WTC11 (cell line): ENCODE data around the gene TNFSF9. TPM values are rescaled to one million over a fixed set of nuclear protein-coding genes. Genes with fewer than 3 reads are reported as not detected.

Source experiments
- ATAC-seq: fragments of 200-7000 bp; cut with Tn5 transposase; 2 replicates; pipeline ENCODE4 v1.10.0; 2021; ENCODE audit warnings: mild to moderate bottlenecking, moderate library complexity
- CTCF ChIA-PET: fragments of 300-600 bp; sonication (Branson Sonifier 250); formaldehyde crosslinking; loops from one replicate; lab custom pipeline; 2021; ENCODE audit warnings: antibody characterized with exemption; lab: Charles Lee
- POLR2A ChIA-PET: fragments of 350-600 bp; sonication (Branson Sonifier 250); formaldehyde crosslinking; loops from one replicate; lab custom pipeline; 2021; ENCODE audit warnings: antibody characterized with exemption; lab: Charles Lee
- DNase-seq: peaks from one replicate; pipeline ENCODE4 v3.0.0; 2021; ENCODE audit warnings: low spot score
- H3K27ac Mint-ChIP-seq: 2 replicates; pipeline ENCODE4 v1.8.0; 2021; ENCODE audit warnings: mixed read lengths
- H3K27me3 Mint-ChIP-seq: 2 replicates; pipeline ENCODE4 v1.8.0; 2021; ENCODE audit warnings: low read depth, mild to moderate bottlenecking, moderate library complexity, mixed read lengths
- H3K36me3 Mint-ChIP-seq: 2 replicates; pipeline ENCODE4 v1.8.0; 2021; ENCODE audit warnings: mixed read lengths
- H3K4me1 Mint-ChIP-seq: 2 replicates; pipeline ENCODE4 v1.8.0; 2022; ENCODE audit warnings: mixed read lengths
- H3K4me3 Mint-ChIP-seq: 2 replicates; pipeline ENCODE4 v1.8.0; 2021; ENCODE audit warnings: mild to moderate bottlenecking, moderate library complexity, mixed read lengths
- H3K9me3 Mint-ChIP-seq: 2 replicates; pipeline ENCODE4 v1.8.0; 2021; ENCODE audit warnings: mixed read lengths
- CREB1 ChIP-seq: sonication (generic); formaldehyde crosslinking; IDR thresholded peaks from 2 replicates; pipeline ENCODE4 v1.8.0; 2023; ENCODE audit warnings: mild to moderate bottlenecking, missing genetic modification reagents
- FOXJ3 ChIP-seq: sonication (generic); formaldehyde crosslinking; IDR thresholded peaks from 2 replicates; pipeline ENCODE4 v1.9.0; 2021; ENCODE audit warnings: missing genetic modification reagents, mild to moderate bottlenecking, borderline replicate concordance
- FOXP1 ChIP-seq: sonication (generic); formaldehyde crosslinking; IDR thresholded peaks from 2 replicates; pipeline ENCODE4 v1.8.0; 2022; ENCODE audit warnings: missing genetic modification reagents, mild to moderate bottlenecking, moderate library complexity, borderline replicate concordance
- GABPB1 ChIP-seq: sonication (generic); formaldehyde crosslinking; IDR thresholded peaks from 2 replicates; pipeline ENCODE4 v1.8.1; 2023; ENCODE audit warnings: mild to moderate bottlenecking, missing genetic modification reagents
- HMGA2 ChIP-seq: fragments of 250-450 bp; sonication (Bioruptor Pico); IDR thresholded peaks from 2 replicates; pipeline ENCODE4 v1.4.0; 2021; ENCODE audit warnings: mild to moderate bottlenecking, moderate library complexity
- NR3C1 ChIP-seq: sonication (generic); formaldehyde crosslinking; conservative IDR thresholded peaks from 2 replicates; pipeline ENCODE4 v1.8.1; 2023; ENCODE audit warnings: low read depth, mild to moderate bottlenecking, missing genetic modification reagents
- PRDM15 ChIP-seq: sonication (generic); formaldehyde crosslinking; IDR thresholded peaks from 2 replicates; pipeline ENCODE4 v1.8.0; 2022; ENCODE audit warnings: missing genetic modification reagents
- SMAD4 ChIP-seq: sonication (generic); formaldehyde crosslinking; IDR thresholded peaks from 2 replicates; pipeline ENCODE4 v1.8.0; 2022; ENCODE audit warnings: mild to moderate bottlenecking, missing genetic modification reagents
- TCF7 ChIP-seq: sonication (generic); formaldehyde crosslinking; IDR thresholded peaks from 2 replicates; pipeline ENCODE4 v1.8.0; 2022; ENCODE audit warnings: mild to moderate bottlenecking, low read depth, missing genetic modification reagents, moderate library complexity
- ZMAT4 ChIP-seq: fragments of 250-450 bp; sonication (Bioruptor Pico); IDR thresholded peaks from 2 replicates; pipeline ENCODE4 v1.9.0; 2021; ENCODE audit warnings: mild to moderate bottlenecking
- ZNF281 ChIP-seq: sonication (generic); formaldehyde crosslinking; IDR thresholded peaks from 2 replicates; pipeline ENCODE4 v1.8.0; 2023; ENCODE audit warnings: mild to moderate bottlenecking, missing genetic modification reagents
- ZNF396 ChIP-seq: fragments of 250-450 bp; sonication (Bioruptor Pico); IDR thresholded peaks from 2 replicates; pipeline ENCODE4 v1.8.0; 2021; ENCODE audit warnings: mild to moderate bottlenecking, moderate library complexity, borderline replicate concordance
- total RNA-seq: library from RNA; stranded (reverse); gene quantifications from 3 replicates; pipeline ENCODE4 v1.2.3, GENCODE V29; 2021
- TF ChIP-seq, protein P1 (sequence below): sonication (generic); formaldehyde crosslinking; IDR thresholded peaks from 2 replicates; pipeline ENCODE4 v1.8.1; 2023; ENCODE audit warnings: mild to moderate bottlenecking, moderate library complexity, missing genetic modification reagents
- TF ChIP-seq, protein P2 (sequence below): fragments of 250-450 bp; sonication (Bioruptor Pico); IDR thresholded peaks from 2 replicates; pipeline ENCODE4 v2.1.2; 2022; ENCODE audit warnings: mild to moderate bottlenecking, moderate library complexity
- TF ChIP-seq, protein P3 (sequence below): fragments of 200-600 bp; IDR thresholded peaks from 2 replicates; pipeline ENCODE4 v1.8.0; 2022; ENCODE audit warnings: antibody characterized with exemption
- TF ChIP-seq, protein P4 (sequence below): sonication (generic); formaldehyde crosslinking; IDR thresholded peaks from 2 replicates; pipeline ENCODE4 v1.8.1; 2022; ENCODE audit warnings: mild to moderate bottlenecking, moderate library complexity, missing genetic modification reagents
- TF ChIP-seq, protein P5 (sequence below): fragments of 250-450 bp; sonication (Bioruptor Pico); IDR thresholded peaks from 2 replicates; pipeline ENCODE4 v1.8.0; 2021; ENCODE audit warnings: mild to moderate bottlenecking

The TNFSF9 gene
- total RNA-seq, 1 experiment from 2014 or later = 2.9 TPM

GRCh38 chr19:6533746-6534418 lies 3.1 kb downstream of the TNFSF9 start:
- peak; percentile 30 for DNase-seq
- ATAC-seq = peak; percentile 23
- TF ChIP-seq ZNF281 (CRISPR knock-in tag) = no peak
- no peak for TF ChIP-seq NR3C1 (CRISPR knock-in tag)
- TF ChIP-seq, protein P1, sequence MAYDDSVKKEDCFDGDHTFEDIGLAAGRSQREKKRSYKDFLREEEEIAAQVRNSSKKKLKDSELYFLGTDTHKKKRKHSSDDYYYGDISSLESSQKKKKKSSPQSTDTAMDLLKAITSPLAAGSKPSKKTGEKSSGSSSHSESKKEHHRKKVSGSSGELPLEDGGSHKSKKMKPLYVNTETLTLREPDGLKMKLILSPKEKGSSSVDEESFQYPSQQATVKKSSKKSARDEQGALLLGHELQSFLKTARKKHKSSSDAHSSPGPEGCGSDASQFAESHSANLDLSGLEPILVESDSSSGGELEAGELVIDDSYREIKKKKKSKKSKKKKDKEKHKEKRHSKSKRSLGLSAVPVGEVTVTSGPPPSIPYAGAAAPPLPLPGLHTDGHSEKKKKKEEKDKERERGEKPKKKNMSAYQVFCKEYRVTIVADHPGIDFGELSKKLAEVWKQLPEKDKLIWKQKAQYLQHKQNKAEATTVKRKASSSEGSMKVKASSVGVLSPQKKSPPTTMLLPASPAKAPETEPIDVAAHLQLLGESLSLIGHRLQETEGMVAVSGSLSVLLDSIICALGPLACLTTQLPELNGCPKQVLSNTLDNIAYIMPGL (CRISPR knock-in tag) = no peak
- TF ChIP-seq ZNF396 (CRISPR knock-in tag) = no peak
- TF ChIP-seq, protein P2, sequence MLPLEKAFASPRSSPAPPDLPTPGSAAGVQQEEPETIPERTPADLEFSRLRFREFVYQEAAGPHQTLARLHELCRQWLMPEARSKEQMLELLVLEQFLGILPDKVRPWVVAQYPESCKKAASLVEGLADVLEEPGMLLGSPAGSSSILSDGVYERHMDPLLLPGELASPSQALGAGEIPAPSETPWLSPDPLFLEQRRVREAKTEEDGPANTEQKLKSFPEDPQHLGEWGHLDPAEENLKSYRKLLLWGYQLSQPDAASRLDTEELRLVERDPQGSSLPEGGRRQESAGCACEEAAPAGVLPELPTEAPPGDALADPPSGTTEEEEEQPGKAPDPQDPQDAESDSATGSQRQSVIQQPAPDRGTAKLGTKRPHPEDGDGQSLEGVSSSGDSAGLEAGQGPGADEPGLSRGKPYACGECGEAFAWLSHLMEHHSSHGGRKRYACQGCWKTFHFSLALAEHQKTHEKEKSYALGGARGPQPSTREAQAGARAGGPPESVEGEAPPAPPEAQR (CRISPR knock-in tag) = no peak
- no peak for TF ChIP-seq PRDM15 (CRISPR knock-in tag)
- TF ChIP-seq CREB1 = no peak
- no peak for TF ChIP-seq TCF7 (CRISPR knock-in tag)
- TF ChIP-seq HMGA2 = no peak
- TF ChIP-seq, protein P3, sequence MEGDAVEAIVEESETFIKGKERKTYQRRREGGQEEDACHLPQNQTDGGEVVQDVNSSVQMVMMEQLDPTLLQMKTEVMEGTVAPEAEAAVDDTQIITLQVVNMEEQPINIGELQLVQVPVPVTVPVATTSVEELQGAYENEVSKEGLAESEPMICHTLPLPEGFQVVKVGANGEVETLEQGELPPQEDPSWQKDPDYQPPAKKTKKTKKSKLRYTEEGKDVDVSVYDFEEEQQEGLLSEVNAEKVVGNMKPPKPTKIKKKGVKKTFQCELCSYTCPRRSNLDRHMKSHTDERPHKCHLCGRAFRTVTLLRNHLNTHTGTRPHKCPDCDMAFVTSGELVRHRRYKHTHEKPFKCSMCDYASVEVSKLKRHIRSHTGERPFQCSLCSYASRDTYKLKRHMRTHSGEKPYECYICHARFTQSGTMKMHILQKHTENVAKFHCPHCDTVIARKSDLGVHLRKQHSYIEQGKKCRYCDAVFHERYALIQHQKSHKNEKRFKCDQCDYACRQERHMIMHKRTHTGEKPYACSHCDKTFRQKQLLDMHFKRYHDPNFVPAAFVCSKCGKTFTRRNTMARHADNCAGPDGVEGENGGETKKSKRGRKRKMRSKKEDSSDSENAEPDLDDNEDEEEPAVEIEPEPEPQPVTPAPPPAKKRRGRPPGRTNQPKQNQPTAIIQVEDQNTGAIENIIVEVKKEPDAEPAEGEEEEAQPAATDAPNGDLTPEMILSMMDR = no peak
- TF ChIP-seq, protein P4, sequence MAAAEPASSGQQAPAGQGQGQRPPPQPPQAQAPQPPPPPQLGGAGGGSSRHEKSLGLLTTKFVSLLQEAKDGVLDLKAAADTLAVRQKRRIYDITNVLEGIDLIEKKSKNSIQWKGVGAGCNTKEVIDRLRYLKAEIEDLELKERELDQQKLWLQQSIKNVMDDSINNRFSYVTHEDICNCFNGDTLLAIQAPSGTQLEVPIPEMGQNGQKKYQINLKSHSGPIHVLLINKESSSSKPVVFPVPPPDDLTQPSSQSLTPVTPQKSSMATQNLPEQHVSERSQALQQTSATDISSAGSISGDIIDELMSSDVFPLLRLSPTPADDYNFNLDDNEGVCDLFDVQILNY = no peak
- TF ChIP-seq SMAD4 = no peak
- no peak for TF ChIP-seq FOXJ3
- TF ChIP-seq ZMAT4 = no peak
- TF ChIP-seq FOXP1 (CRISPR knock-in tag) = no peak
- TF ChIP-seq, protein P5, sequence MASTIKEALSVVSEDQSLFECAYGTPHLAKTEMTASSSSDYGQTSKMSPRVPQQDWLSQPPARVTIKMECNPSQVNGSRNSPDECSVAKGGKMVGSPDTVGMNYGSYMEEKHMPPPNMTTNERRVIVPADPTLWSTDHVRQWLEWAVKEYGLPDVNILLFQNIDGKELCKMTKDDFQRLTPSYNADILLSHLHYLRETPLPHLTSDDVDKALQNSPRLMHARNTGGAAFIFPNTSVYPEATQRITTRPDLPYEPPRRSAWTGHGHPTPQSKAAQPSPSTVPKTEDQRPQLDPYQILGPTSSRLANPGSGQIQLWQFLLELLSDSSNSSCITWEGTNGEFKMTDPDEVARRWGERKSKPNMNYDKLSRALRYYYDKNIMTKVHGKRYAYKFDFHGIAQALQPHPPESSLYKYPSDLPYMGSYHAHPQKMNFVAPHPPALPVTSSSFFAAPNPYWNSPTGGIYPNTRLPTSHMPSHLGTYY (CRISPR knock-in tag) = no peak
- no peak for TF ChIP-seq GABPB1 (CRISPR knock-in tag)
- H3K4me1 Mint-ChIP-seq = peaks cover 37% of the 10 kb centered on the region
- peaks cover 76% of the 10 kb centered on the region for H3K27me3 Mint-ChIP-seq
- H3K4me3 Mint-ChIP-seq = peak overlapping the region; percentile 67
- peaks cover 15% of the 10 kb centered on the region for H3K36me3 Mint-ChIP-seq
- H3K27ac Mint-ChIP-seq = no peak overlapping the region
- POLR2A ChIA-PET = interaction anchor here (0.6 to 1.6 kb wide), 3 partner anchors 42 to 181 kb away, joined by 4 to 13 read pairs (median 5); no protein-coding TSS in a partner anchor
- H3K9me3 Mint-ChIP-seq = peaks cover 18% of the 10 kb centered on the region
- CTCF ChIA-PET = interaction anchor here (0.9 to 3.5 kb wide), 6 partner anchors 17 to 205 kb away, joined by 3 to 35 read pairs (median 4); no protein-coding TSS in a partner anchor
